Lung (tissue), 12 donors: Measurements from ENCODE around the gene DHFR. TPM values are rescaled to one million over a fixed set of nuclear protein-coding genes. Genes with fewer than 3 reads are reported as not detected.

Source experiments
- ATAC-seq: fragments of 200-7000 bp; cut with Tn5 transposase; one replicate; pipeline ENCODE4 v1.9.1; 2020; ENCODE audit warnings: moderate number of reproducible peaks; ENCODE audit not compliant: insufficient read depth, low FRiP score
- DNase-seq, 3 donors: peaks; one replicate each; pipeline ENCODE4 v3.0.0-alpha.2; 2013 to 2017
- H3K27ac ChIP-seq, 2 donors: one replicate each; pipeline ENCODE4 v1.5.1; 2013; ENCODE audit warnings: mild to moderate bottlenecking in 2 of 2, moderate library complexity in 2 of 2, control low read depth in 1 of 2, inconsistent platforms in 1 of 2, low read depth in 1 of 2, low read length in 1 of 2
- H3K27me3 ChIP-seq, 3 donors: one replicate each; pipeline ENCODE4 v1.5.1; 2013; ENCODE audit warnings: low read length in 2 of 3; ENCODE audit not compliant: control insufficient read depth in 3 of 3, insufficient read depth in 3 of 3
- H3K36me3 ChIP-seq, 4 donors: one replicate each; pipeline ENCODE4 v1.5.1; 2013; ENCODE audit warnings: low read length in 4 of 4, mild to moderate bottlenecking in 1 of 4, moderate library complexity in 1 of 4; ENCODE audit not compliant: control insufficient read depth in 4 of 4, insufficient read depth in 4 of 4
- H3K4me1 ChIP-seq, 5 donors: one replicate each; pipeline ENCODE4 v1.5.1; 2013; ENCODE audit warnings: low read length in 5 of 5, mild to moderate bottlenecking in 2 of 5, moderate library complexity in 1 of 5; ENCODE audit not compliant: control insufficient read depth in 5 of 5, insufficient read depth in 5 of 5
- H3K4me3 ChIP-seq: one replicate; pipeline ENCODE4 v1.5.1; 2013; ENCODE audit warnings: mild to moderate bottlenecking, control low read depth, moderate library complexity
- H3K9ac ChIP-seq, 2 donors: one replicate each; pipeline ENCODE4 v1.5.1; 2013; ENCODE audit warnings: low read length in 2 of 2, control low read depth in 1 of 2; ENCODE audit not compliant: insufficient read depth in 1 of 2
- H3K9me3 ChIP-seq, 4 donors: one replicate each; pipeline ENCODE4 v1.5.1; 2013; ENCODE audit warnings: low read length in 3 of 4, mild to moderate bottlenecking in 1 of 4, moderate library complexity in 1 of 4; ENCODE audit not compliant: control insufficient read depth in 4 of 4, insufficient read depth in 3 of 4
- CTCF ChIP-seq: IDR thresholded peaks from 2 replicates; pipeline ENCODE4 v1.5.1; 2012; ENCODE audit warnings: mild to moderate bottlenecking; ENCODE audit errors: control extremely low read depth, extremely low read depth
- WGBS, 2 donors: extraction: QIAGEN DNeasy Blood & Tissue Kit; methylation state at CpG; one replicate each; pipeline ENCODE4 v1.1.7; 2013; 5-methylcytosine and 5-hydroxymethylcytosine counted together
- polyA plus RNA-seq, 2 donors: library from polyadenylated mRNA; stranded (reverse); fragments of 200-250 nt; gene quantifications; one replicate each; pipeline ENCODE4 v1.2.1, GENCODE V29; 2013
- total RNA-seq, 2 donors: library from RNA; depleted of rRNA in 1 of 2; stranded (reverse); fragments of >200 nt in 1 of 2; gene quantifications; one replicate each; pipeline ENCODE4 v1.2.1, GENCODE V29; 2014 to 2021
- donor health status: control.
- donor health status: control.
- donor health status: Bipolar disorder and iron deficiency.
- donor health status: healthy.
- donor health status: DM: yes; HTN: yes; CAD: no.

Gene DHFR
- total and polyA plus RNA-seq, 4 donors: 8.1 to 16.0 (median 12.2) TPM

- H3K4me1 ChIP-seq: peaks cover 3 to 24% (median 6%) of the 10 kb centered on the region in 5 donors
- 58 to 100% methylated on average over 1 of the region's 1 CpG for WGBS, 2 donors
- no peak overlapping the region for H3K9ac ChIP-seq
- H3K36me3 ChIP-seq: peaks cover 4 to 17% (median 6%) of the 10 kb centered on the region in 4 donors
- H3K27ac ChIP-seq: no peak overlapping the region
- H3K9me3 ChIP-seq: no peaks in the 10 kb centered on the region
- DNase-seq (no peak), ATAC-seq (no peak)
- no peak for TF ChIP-seq CTCF
- no peak overlapping the region for H3K4me3 ChIP-seq
- no peaks in the 10 kb centered on the region for H3K27me3 ChIP-seq
Observed at GRCh38 chr5:80656425-80656824, 1.6 kb upstream of the DHFR start.

- peaks cover 3 to 24% (median 6%) of the 10 kb centered on the region in 5 donors for H3K4me1 ChIP-seq
- H3K27me3 ChIP-seq: no peaks in the 10 kb centered on the region
- H3K9ac ChIP-seq: peak overlapping the region in 1 of 2 donors; percentile 57
- no peak for TF ChIP-seq CTCF
- peak overlapping the region; percentile 48 for H3K4me3 ChIP-seq
- H3K9me3 ChIP-seq: no peaks in the 10 kb centered on the region
- 22 to 26% methylated on average over 7 of the region's 7 CpGs for WGBS, 2 donors
- no peak for DNase-seq
- peak overlapping the region; percentile 67 to 87 for H3K27ac ChIP-seq
- no peak for ATAC-seq
- peaks cover 1 to 17% (median 6%) of the 10 kb centered on the region in 4 donors for H3K36me3 ChIP-seq
Observed at GRCh38 chr5:80655231-80655774, 520 bp upstream of the DHFR start.

GRCh38 chr5:80654054-80654390 lies 761 bp downstream of the DHFR start:
- no peak for TF ChIP-seq CTCF
- Histone ChIP-seq H3K4me1 (peaks cover 3 to 24% (median 6%) of the 10 kb centered on the region in 5 donors), H3K27ac (no peak overlapping the region), H3K36me3 (peaks cover 1 to 10% (median 6%) of the 10 kb centered on the region in 4 donors), H3K9ac (peak overlapping the region; percentile 17 to 74), H3K9me3 (no peaks in the 10 kb centered on the region), H3K4me3 (peak overlapping the region; percentile 54), H3K27me3 (no peaks in the 10 kb centered on the region)
- DNase-seq (peak in 2 of 3 donors; percentile 18 to 22), ATAC-seq (no peak)
- 1% methylated on average over 24 of the region's 24 CpGs for WGBS, 2 donors

- Histone ChIP-seq H3K27ac (no peak overlapping the region), H3K9me3 (no peaks in the 10 kb centered on the region), H3K27me3 (no peaks in the 10 kb centered on the region), H3K36me3 (peaks cover 1 to 9% (median 8%) of the 10 kb centered on the region in 4 donors), H3K4me1 (peaks cover 3 to 24% (median 6%) of the 10 kb centered on the region in 5 donors), H3K9ac (no peak overlapping the region), H3K4me3 (no peak overlapping the region)
- no peak for ATAC-seq
- DNase-seq: no peak
- no peak for TF ChIP-seq CTCF
- 49 to 52% methylated on average over 8 of the region's 8 CpGs for WGBS, 2 donors
Observed at GRCh38 chr5:80653502-80653901, 1.3 kb downstream of the DHFR start.
